ENCODE results near the gene CD200R1.

Gene CD200R1

GRCh38 chr3:112884678-112885290 is 90.1 kb downstream of the CD200R1 start:
- DNase-seq, result no peak

GRCh38 chr3:112881891-112882290 is 93.0 kb downstream of the CD200R1 start:
- no peak for DNase-seq

GRCh38 chr3:112875561-112875960 is 99.3 kb downstream of the CD200R1 start:
- no peak for DNase-seq

- DNase-seq, result no peak
Observed at GRCh38 chr3:112874725-112875124, 100.2 kb downstream of the CD200R1 start.

- no peak for DNase-seq
Observed at GRCh38 chr3:112873632-112874031, 101.3 kb downstream of the CD200R1 start.

- no peak for DNase-seq
Observed at GRCh38 chr3:112871735-112872134, 103.2 kb downstream of the CD200R1 start.

Data from activated CD4-positive, alpha-beta T cell treated with anti-CD3 and anti-CD28 coated beads, Interleukin-2, amount 50 U/mL, for 48 hours (primary cell).